GM18517 (cell line): ENCODE results near the gene MEX3C.
A peak's percentile ranks its signal among the peaks of the same experiment; 100 is the strongest.

Experiments
- ATAC-seq: cut with Tn5 transposase; IDR thresholded peaks from one replicate; pipeline ENCODE4 v1.9.1; 2021; ENCODE audit warnings: mild to moderate bottlenecking, moderate library complexity; ENCODE audit not compliant: unreplicated experiment

MEX3C gene

GRCh38 chr18:51192026-51192425 lies 5.5 kb downstream of the MEX3C start:
- no peak for ATAC-seq

DNA sequence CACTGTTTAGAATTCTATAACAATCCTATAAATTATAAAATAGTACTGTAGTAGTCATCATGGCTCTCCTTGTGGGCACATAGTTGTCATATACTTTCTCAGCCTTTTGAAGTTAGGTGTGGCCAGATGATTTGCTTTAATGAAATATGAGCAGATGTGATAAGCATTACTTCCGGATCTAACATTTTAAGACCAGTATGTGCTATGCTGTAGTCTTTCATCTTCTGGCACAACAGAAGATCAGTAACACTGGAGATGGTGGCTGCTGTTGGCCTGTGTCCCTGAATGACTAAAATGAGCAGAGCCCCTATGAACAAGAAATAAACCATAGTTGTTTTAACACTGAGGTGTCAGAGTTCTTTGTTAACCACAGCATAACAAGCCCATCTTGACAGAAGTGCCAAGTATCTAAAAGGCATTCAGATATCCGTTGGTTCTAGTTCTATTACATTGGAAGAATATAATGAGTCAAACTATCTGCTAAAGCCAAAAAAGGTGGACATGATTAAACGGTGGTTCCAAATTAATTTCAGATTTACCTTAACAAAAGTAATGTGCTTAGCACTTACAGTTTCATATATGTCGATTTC lies 6.3 kb downstream of the MEX3C start:
- ATAC-seq: no peak

DNA sequence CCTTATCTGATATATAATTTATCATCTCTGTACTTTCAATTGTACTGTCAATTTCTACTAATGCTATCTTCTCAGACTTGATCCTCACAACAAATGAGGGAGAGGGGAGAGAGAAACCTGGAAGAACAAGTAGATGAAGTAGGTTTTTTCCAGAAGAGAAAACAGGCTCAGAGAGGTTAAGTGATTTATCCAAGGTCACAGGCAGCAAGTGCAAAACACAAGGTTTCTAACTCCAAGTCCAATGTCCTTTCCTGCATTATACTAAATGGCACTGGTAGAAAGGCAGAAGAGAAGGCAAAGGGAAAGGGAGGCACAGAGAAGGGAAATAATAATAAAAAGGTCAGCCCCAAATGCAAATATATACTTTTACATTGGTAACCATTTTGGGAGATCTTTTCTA lies 7.5 kb downstream of the MEX3C start:
- no peak for ATAC-seq

DNA sequence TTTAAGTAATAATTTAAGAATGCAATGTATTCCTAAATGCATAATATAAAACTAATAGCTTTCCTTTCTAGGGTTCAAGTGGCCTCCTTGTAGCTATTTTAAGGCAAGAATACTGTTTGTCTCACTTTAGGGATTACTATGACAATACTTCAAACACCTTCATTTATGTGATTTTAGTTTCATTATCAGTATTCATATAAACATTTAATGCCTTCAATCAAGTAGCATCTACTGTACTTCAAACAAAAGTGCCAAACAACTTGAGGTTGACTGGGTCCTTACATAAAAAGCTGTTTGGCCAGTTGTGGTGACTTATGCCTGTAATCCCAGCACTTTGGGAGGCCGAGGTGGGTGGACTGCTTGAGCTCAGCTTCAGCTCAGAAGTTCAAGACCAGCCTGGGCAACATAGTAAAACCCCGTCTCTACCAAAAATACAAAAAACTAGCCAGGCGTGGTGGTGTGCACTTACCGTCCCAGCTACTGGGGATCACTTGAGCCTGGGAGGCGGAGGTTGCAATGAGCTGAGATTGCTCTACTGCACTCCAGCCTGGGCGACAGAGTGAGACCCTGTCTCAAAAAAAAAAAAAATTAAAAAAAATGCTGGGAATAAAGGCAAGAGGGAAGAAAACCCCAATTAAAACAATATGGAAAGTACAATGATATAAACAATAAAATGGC lies 9.3 kb downstream of the MEX3C start:
- no peak for ATAC-seq

DNA sequence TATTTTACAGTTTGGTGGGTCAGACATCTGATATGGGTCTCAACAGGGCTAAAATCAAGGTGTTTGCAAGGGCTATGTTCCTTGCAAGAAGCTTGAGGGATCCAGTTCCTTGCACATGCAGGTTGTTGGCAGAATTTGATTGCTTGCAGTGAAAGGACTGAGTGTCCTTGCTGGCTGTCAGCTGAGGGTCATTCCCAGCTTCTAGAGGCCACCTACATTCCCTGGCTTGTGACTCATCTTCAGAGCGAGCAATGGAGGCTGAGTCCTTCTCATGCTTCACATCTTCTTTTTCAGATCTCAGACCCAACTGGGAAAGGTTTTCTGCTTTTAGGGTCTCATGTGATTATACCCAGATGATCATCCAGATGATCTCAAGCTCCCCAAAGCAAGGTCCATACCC lies 12.4 kb downstream of the MEX3C start:
- no peak for ATAC-seq

DNA sequence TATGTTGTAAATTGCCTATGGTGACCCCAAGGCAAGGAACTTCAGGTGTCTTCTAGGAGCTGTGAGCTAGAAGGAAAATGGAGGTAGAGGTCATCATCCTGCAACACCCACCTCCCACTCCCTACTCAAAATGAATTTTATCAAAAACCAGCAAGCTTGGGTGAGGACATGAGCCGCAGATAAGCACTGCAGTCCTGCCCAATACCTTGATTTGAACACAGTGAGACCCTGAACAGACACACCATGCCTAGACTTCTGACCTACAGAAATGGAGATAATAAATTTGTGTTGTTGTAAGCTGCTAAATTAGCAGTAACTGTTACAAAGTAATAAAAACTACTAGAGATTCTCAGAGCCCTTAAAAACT lies 13.4 kb downstream of the MEX3C start:
- ATAC-seq: no peak

GRCh38 chr18:51183372-51184090 lies 13.9 kb downstream of the MEX3C start:
- no peak for ATAC-seq

DNA sequence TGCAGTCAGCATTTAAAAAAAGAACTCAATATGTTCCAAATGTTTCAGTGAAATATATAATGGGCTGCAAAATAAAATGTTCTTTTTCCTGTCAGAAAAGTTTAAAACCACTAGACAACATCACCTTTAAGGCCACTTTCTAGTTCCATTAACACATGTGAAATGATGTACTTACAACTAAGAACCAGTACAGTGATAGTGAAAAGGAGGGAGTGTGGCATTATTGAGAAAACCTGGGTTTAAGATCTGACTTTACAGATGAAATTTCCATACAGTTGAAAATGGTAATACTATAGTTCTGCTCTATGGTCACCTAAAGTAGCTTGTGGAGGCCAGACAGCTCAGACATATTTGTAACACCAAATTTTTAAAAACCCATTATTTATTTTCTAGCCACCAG lies 14.7 kb downstream of the MEX3C start:
- ATAC-seq: no peak

DNA sequence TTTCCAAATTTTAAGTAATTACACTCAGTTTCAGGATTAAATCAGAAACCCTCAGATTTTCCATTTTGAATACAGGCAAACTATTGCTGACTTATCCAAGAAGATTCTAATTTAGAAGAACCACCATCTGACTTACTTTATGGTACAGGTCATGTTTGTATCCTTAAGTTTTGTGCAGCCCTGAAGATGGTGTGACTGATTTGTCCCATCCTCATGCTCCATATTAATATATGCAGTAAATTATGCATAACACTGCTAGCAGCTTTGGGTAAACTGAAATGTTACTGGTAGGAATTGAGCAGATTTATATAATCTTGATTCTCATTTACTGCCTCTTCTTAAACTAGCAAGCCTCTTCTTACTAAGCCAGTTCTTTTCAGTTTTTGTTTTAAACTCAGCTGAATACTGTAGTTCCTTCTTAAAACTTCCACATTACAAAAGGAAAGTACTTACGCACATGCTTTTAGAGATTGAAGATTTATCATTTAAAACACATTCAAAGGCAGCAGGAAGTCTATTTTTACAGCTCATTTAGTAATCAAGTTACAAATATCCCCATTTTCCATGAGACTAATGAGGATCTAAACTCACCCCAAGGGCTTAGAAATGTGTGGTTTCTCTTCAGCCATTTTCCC lies 25.7 kb downstream of the MEX3C start:
- no peak for ATAC-seq

DNA sequence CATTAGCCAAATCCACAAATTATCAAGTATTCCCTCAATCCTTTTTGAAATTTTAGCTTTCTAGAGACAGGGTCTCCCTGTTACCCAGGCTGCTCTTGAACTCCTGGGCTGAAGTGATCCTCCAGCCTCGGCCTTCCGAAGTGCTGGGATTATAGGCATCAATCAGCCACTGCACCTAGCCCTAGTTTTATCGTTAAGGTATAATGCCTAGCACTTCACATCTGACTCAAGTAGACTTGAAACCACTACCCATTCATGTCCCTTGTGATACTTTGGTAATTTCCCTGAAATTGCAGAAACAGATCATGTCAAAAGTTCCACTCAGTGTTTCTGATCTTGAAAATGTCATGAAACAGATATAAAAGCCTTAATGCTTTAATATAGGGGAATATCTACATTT lies 26.3 kb downstream of the MEX3C start:
- peak; percentile 60 for ATAC-seq

DNA sequence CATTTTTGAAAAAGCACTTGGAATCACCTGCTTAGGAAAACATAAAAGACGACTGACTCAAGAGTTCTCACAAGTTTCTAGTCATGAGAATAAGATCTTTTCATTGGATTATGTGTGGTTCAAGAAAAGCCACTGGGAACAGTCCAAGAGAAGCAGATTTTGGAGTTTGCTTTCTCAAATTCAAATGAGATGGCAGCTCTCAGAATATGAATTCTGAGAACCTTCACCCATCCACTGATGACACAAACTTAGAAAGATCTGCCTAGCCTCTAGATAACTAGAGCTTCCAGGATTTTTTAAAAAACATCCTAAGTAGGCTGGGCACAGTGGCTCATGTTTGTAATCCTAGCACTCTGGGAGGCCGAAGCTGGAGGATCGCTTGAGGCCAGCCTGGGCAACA lies 26.8 kb downstream of the MEX3C start:
- ATAC-seq: no peak

- no peak for ATAC-seq
Observed at GRCh38 chr18:51169731-51170130, 27.8 kb downstream of the MEX3C start.

- ATAC-seq: peak; percentile 63
Observed at GRCh38 chr18:51168960-51169662, 28.4 kb downstream of the MEX3C start.

DNA sequence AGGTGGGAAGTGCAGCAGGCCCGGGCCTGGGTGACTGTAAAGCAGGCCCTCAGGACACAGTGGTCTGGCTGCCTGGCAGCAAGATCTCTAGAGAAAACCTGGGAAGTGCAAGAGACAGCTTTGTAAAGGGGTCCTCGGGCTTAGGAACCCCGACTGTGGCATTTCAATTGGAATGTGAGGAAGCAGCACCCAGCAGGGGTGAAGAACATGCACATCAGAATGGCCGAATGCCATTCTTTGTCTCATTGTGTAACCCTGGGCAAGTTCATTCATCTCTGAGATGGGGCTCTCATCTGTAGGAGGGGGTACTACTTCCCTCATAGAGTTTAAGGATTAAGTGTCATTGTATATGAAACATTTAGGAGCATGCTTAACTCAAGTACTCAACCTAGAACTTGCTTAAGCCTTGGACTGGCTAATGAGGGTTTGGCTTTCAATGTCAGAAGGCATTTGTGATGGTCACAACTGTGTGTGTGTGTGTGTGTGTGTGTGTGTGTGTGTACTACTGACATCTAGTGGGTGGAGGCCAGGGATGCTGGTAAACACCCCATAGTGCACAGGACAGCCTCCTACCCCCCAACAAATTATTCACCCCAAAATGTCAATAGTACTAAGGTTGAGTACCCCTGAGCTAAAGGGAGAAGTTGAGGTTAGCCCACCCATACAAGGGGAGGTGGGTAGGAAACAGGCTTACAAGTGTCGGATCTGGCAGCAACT lies 29.3 kb downstream of the MEX3C start:
- ATAC-seq: no peak

GRCh38 chr18:51165296-51165695 lies 32.2 kb downstream of the MEX3C start:
- ATAC-seq: no peak

GRCh38 chr18:51164761-51165281 lies 32.7 kb downstream of the MEX3C start:
- no peak for ATAC-seq

- no peak for ATAC-seq
Observed at GRCh38 chr18:51164342-51164741, 33.1 kb downstream of the MEX3C start.

GRCh38 chr18:51163543-51163942 lies 33.9 kb downstream of the MEX3C start:
- ATAC-seq: no peak

DNA sequence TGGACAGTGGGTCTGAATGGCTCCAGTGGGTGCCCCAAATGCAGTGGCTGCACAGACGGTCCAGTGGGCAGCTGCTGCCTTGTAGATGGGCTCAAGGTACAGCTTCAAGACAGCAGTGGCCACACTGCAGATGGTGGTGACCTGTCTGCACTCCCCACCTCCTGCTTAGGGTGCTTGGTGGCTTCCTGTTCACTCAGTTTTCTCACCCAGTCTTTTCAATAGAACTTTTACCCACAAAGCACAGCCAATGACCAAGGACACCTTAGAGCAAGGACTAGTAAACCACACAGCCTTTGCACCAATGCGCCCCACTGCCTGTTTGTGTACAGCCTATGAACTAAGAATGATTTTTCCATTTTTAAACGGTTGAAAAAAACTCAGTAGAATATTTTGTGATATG lies 34.9 kb downstream of the MEX3C start:
- ATAC-seq: no peak

DNA sequence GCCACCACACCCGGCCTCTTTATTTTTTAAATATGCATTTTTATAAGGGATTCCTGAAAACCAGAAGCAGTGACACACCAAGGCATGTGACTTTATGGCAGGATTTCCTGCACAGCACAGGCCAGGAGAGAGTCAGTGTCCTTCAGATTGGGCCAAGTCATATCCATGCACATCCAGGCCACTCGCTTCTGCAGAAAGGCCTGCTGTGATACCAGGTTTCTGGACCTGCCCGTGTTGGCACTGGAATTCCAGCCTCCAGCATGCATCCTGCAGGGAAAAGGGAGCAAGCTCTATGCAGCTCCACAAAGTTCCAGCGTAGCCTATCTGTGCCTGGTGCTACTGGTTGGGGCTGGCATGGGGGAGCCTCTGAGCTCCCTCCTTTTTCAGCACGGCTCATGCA lies 36.8 kb downstream of the MEX3C start:
- ATAC-seq: no peak
